Colonic mucosa (tissue), 4 donors: ENCODE data around the gene ABCB10. TPM values are rescaled to one million over a fixed set of nuclear protein-coding genes. Genes with fewer than 3 reads are reported as not detected.
"Not testable (repeated sequence)": the region's sequence is repeated elsewhere in the genome, so short reads cannot be mapped to it uniquely, and the experiment has no call there.

Experiments
- DNase-seq: peaks from one replicate; pipeline ENCODE4 v3.0.0-alpha.2; 2020
- H3K27ac ChIP-seq: fragments of 200-600 bp; one replicate; pipeline ENCODE4 v1.8.0; 2021
- H3K27me3 ChIP-seq: fragments of 200-600 bp; one replicate; pipeline ENCODE4 v1.8.0; 2021
- H3K36me3 ChIP-seq: fragments of 200-600 bp; one replicate; pipeline ENCODE4 v1.8.0; 2021
- H3K4me1 ChIP-seq: fragments of 200-600 bp; one replicate; pipeline ENCODE4 v1.8.0; 2021; ENCODE audit warnings: mild to moderate bottlenecking
- H3K4me3 ChIP-seq: fragments of 200-600 bp; one replicate; pipeline ENCODE4 v1.8.0; 2021
- H3K9ac ChIP-seq, 2 donors: one replicate each; pipeline ENCODE4 v1.7.0; 2013; ENCODE audit warnings: control low read depth in 2 of 2, low read depth in 2 of 2, low read length in 2 of 2
- H3K9me3 ChIP-seq: fragments of 200-600 bp; one replicate; pipeline ENCODE4 v1.8.0; 2021
- intact Hi-C: fragments of 100-400 bp; cut with DNase I; formaldehyde crosslinking; loops from one replicate; pipeline ENCODE4 v1.14.1; 2022
- total RNA-seq, 2 donors: library from RNA; stranded (reverse); fragmentation: NEBNext Ultra II Directional in 1 of 2; extraction: Animal tissue kit (Norgen Biotek cat#: 25700) in 1 of 2; gene quantifications; one replicate each; pipeline ENCODE4 v1.2.1, GENCODE V29; 2021
- TF ChIP-seq, protein P1 (sequence below): fragments of 200-600 bp; IDR thresholded peaks from one replicate; pipeline ENCODE4 v1.8.0; 2022; ENCODE audit warnings: antibody characterized with exemption, mild to moderate bottlenecking
- donor health status: healthy.
- donor health status: DM: no; HTN: no; CAD: no.
- donor health status: DM: no; HTN: no; CAD: no.

ABCB10 gene
- total RNA-seq, 2 donors from 2014 or later, result 22.3 to 24.7 TPM

DNA sequence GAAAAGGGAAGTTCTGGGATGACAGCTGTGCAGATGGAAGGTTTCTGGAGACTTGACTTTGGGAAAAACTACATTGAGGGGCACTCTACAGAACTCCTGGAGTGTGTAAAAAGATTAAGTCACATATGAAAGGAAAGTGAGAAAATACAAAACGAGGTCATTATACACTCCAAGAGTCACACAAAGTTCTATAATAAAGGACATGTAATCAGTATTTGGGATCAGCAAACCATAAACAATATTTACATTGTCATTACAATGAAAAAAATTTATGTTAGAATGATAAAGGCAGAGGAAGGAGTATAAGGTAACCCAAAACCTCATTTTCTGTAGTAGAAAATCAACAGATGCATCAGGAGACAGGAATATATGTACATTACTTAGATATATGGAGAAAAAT is 73.2 kb downstream of the ABCB10 start:
- Histone ChIP-seq H3K9me3 (no peaks in the 10 kb centered on the region), H3K27ac (no peak overlapping the region), H3K36me3 (no peaks in the 10 kb centered on the region), H3K27me3 (no peaks in the 10 kb centered on the region), H3K4me3 (no peak overlapping the region), H3K4me1 (no peaks in the 10 kb centered on the region), H3K9ac (no peak overlapping the region)
- no peak for DNase-seq
- intact Hi-C loops, result no loop called here
- TF ChIP-seq, protein P1, sequence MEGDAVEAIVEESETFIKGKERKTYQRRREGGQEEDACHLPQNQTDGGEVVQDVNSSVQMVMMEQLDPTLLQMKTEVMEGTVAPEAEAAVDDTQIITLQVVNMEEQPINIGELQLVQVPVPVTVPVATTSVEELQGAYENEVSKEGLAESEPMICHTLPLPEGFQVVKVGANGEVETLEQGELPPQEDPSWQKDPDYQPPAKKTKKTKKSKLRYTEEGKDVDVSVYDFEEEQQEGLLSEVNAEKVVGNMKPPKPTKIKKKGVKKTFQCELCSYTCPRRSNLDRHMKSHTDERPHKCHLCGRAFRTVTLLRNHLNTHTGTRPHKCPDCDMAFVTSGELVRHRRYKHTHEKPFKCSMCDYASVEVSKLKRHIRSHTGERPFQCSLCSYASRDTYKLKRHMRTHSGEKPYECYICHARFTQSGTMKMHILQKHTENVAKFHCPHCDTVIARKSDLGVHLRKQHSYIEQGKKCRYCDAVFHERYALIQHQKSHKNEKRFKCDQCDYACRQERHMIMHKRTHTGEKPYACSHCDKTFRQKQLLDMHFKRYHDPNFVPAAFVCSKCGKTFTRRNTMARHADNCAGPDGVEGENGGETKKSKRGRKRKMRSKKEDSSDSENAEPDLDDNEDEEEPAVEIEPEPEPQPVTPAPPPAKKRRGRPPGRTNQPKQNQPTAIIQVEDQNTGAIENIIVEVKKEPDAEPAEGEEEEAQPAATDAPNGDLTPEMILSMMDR, result no peak

DNA sequence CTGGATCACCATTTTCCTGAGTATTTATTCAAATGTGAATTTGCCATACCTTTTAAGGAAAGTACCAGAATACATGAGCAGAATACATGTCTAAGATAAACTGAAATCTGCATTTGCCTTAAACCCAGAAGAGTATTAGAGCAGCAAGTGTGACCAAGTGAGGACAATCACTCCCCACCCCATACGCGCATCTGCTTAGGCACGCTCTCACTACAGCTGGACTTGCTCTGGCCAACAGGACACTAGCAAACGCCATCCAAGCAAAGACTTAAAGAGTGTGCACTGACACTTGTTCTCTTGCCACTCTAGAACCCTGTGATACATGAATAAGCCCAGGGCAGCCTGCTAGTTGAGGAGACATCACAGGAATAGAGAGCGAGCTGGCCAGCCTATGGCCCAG is 76.0 kb downstream of the ABCB10 start:
- Histone ChIP-seq H3K9me3 (no peaks in the 10 kb centered on the region), H3K36me3 (no peaks in the 10 kb centered on the region), H3K4me3 (no peak overlapping the region), H3K4me1 (no peaks in the 10 kb centered on the region), H3K27ac (no peak overlapping the region), H3K27me3 (no peaks in the 10 kb centered on the region), H3K9ac (no peak overlapping the region)
- intact Hi-C loops, result loop anchor here (5.0 kb wide), 1 partner anchor 225 kb away; no protein-coding TSS in a partner anchor
- TF ChIP-seq, protein P1, result no peak
- DNase-seq, result no peak

DNA sequence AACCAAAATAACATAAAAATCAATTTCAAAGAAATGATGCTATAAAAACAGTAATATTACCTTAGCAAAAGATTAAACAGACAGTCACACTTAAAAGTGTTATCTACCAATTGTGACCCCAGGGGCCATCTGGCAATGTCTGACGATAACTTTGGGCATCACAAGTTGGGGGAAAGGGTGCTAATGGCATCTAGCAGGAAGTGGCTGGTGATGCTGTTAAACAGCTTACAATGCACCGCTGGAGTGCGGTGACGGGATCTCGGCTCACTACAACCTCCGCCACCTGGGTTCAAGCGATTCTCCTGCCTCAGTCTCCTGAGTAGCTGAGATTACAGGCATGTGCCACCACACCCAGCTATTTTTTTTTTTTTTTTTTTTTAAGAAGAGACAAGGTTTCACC is 78.0 kb downstream of the ABCB10 start:
- H3K9ac ChIP-seq, result no peak overlapping the region
- no peak overlapping the region for H3K27ac ChIP-seq
- no peaks in the 10 kb centered on the region for H3K9me3 ChIP-seq
- H3K4me3 ChIP-seq, result no peak overlapping the region
- intact Hi-C loops, result loop anchor here (5.0 kb wide), 1 partner anchor 223 kb away; no protein-coding TSS in a partner anchor
- H3K4me1 ChIP-seq, result no peaks in the 10 kb centered on the region
- TF ChIP-seq, protein P1, result no peak
- no peaks in the 10 kb centered on the region for H3K27me3 ChIP-seq
- no peaks in the 10 kb centered on the region for H3K36me3 ChIP-seq
- no peak for DNase-seq

DNA sequence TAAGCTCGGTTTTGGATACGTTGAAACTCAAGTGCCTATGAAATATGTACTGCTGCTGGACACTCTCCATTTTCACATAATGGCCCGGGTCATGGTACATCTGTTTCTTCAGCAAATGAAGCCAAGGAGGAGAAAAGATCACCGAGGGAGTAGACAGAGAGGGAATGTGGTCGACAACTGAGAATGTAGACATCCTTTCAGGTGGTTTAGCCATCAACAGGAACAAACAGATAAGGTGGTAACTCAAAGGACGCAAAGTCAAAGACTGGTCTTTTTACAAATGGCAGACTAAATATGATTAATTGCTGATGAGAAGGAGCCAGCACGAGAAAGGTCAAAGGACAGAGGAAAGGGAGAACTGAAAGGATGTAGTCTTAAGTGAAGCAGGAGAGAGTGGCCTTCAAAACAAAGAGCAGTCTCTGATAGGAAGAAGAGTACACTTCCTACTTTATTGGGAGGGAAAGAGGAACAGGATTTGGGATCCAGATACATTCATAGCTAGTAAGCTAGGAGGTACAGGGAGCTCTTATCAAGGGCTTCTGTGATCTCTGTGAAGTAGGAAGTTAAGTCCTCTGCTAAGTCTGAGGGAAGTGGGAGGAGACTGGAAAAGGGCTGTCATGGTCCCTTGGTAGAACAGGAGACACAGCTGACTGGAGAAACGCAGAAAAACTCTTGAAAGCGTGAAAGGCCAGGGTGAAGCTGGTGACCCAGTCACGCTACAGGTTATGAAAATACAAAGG is 78.7 kb downstream of the ABCB10 start:
- no peaks in the 10 kb centered on the region for H3K4me1 ChIP-seq
- H3K4me3 ChIP-seq, result no peak overlapping the region
- no peaks in the 10 kb centered on the region for H3K27me3 ChIP-seq
- TF ChIP-seq, protein P1, result no peak
- H3K27ac ChIP-seq, result no peak overlapping the region
- no peaks in the 10 kb centered on the region for H3K36me3 ChIP-seq
- intact Hi-C loops, result loop anchor here (5.0 kb wide), 1 partner anchor 223 kb away; no protein-coding TSS in a partner anchor
- no peak for DNase-seq
- H3K9me3 ChIP-seq, result no peaks in the 10 kb centered on the region
- no peak overlapping the region for H3K9ac ChIP-seq

DNA sequence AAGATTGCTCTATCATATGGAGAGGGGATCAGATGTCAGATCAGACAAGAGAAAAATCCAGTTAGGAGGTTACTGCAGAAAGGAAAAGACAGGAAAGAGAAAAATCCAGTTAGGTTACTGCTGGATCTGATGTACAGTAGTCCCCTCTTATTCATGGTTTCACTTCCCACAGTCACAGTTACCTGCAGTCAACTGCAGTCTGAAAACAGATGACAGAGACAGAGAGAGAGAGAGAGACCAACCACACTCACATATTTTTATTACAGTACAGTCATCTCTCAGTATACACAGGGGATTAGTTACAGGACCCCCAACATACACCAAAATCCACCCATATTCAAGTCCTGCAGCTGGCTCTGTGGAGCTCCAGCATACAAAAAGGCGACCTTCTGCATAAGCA is 79.7 kb downstream of the ABCB10 start:
- Histone ChIP-seq H3K4me1 (no peaks in the 10 kb centered on the region), H3K27ac (no peak overlapping the region), H3K27me3 (no peaks in the 10 kb centered on the region), H3K9ac (no peak overlapping the region), H3K9me3 (no peaks in the 10 kb centered on the region), H3K36me3 (no peaks in the 10 kb centered on the region), H3K4me3 (no peak overlapping the region)
- intact Hi-C loops, result no loop called here
- DNase-seq, result no peak
- TF ChIP-seq, protein P1, result no peak

DNA sequence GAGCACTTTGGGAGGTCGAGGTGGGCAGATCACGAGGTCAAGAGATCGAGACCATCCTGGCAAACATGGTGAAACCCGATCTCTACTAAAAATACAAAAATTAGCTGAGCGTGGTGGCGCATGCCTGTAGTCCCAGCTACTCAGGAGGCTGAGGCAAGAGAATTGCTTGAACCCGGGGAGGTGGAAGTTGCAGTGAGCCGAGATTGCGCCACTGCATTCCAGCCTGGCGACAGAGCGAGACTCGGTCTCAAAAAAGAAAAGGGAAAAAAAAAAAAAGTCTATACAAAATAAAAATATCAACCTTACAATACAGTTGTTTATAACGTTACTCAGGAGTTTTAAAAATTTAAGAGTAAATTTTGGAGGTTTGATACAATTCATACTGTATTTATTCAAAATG is 82.6 kb downstream of the ABCB10 start:
- H3K27me3 ChIP-seq, H3K4me1 ChIP-seq, DNase-seq, H3K4me3 ChIP-seq, H3K27ac ChIP-seq, intact Hi-C loops, H3K9me3 ChIP-seq, H3K9ac ChIP-seq, H3K36me3 ChIP-seq: not testable (repeated sequence)
